ENCODE results near the gene ZNF577.
"Not testable (repeated sequence)": the region's sequence is repeated elsewhere in the genome, so short reads cannot be mapped to it uniquely, and the experiment has no call there.

The ZNF577 gene

DNA sequence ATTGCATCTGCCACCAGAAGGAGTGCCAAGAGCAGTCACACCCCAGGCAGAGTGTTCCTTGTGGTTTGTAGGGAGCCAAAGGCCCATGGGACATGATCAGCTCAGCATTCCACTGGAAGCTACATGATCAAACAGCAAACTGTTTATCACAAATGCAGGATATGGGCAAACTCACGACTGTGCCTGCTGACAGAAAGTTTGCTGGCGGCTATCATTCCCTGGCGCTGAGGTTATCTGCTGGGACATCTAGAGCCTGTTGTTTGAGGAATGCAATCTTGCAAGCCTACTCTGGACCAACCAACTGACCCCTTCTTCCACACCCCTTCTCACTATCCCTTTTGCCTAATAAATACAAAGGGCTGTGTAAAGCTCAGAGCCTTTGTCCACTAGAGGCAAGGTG is 31.9 kb upstream of the ZNF577 start:
- no peak overlapping the region for H3K4me3 ChIP-seq (ENCODE audit: control insufficient read depth, low read depth, low read length)
- DNase-seq (ENCODE audit: low read depth) = no peak
- TF ChIP-seq, protein P1, sequence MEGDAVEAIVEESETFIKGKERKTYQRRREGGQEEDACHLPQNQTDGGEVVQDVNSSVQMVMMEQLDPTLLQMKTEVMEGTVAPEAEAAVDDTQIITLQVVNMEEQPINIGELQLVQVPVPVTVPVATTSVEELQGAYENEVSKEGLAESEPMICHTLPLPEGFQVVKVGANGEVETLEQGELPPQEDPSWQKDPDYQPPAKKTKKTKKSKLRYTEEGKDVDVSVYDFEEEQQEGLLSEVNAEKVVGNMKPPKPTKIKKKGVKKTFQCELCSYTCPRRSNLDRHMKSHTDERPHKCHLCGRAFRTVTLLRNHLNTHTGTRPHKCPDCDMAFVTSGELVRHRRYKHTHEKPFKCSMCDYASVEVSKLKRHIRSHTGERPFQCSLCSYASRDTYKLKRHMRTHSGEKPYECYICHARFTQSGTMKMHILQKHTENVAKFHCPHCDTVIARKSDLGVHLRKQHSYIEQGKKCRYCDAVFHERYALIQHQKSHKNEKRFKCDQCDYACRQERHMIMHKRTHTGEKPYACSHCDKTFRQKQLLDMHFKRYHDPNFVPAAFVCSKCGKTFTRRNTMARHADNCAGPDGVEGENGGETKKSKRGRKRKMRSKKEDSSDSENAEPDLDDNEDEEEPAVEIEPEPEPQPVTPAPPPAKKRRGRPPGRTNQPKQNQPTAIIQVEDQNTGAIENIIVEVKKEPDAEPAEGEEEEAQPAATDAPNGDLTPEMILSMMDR (IDR thresholded peaks at IDR 0.05; ENCODE audit: control insufficient read depth, insufficient read depth, low read depth, low read length, missing control alignments) = no peak

DNA sequence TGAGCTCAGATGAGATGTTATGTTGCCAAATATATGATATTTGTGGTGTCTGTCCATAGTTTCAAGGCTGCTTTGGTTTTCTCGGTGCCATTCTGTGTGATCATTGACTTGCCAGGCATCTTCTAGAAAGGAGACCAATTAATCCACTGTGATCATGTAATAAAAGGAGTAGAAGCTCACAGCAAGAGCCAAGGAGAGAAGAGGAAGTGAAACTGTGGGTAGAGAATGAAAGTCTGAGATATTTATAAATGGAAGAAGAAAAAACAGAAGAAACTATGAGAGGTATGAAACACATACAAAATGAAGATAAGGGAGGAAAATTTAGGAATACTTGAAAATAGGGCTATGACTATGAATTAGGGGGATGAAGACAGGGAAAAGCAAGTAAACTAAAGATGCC is 28.4 kb upstream of the ZNF577 start:
- DNase-seq (ENCODE audit: low read depth) = no peak
- TF ChIP-seq, protein P1 (IDR thresholded peaks at IDR 0.05; ENCODE audit: control insufficient read depth, insufficient read depth, low read depth, low read length, missing control alignments) = no peak
- H3K4me3 ChIP-seq (ENCODE audit: control insufficient read depth, low read depth, low read length) = no peak overlapping the region

DNA sequence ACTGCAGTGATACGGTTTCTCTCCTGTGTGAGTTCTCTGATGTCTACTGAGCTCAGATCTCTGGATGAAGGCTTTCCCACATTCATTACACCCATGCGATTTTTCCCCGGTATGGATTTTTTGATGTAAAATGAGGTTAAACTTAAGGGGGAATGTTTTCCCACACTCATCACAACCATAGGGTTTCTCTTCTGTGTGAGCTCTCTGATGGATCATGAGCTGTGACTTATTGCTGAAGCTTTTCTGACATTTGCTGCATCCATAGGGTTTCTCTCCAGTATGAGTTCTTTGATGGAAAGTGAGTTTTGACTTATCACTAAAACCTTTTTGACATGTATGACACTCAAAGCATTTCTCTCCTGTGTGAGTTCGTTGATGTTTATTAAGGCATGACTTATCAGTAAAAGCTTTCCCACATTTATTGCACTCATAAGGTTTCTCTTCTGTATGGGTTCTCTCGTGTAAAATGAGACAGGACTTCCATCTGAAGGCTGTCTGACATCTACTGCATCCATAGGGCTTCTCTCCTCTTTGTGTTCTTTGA is 27.6 kb upstream of the ZNF577 start:
- no peak for DNase-seq (ENCODE audit: low read depth)
- H3K4me3 ChIP-seq (ENCODE audit: control insufficient read depth, low read depth, low read length) = no peak overlapping the region
- TF ChIP-seq, protein P1 (IDR thresholded peaks at IDR 0.05; ENCODE audit: control insufficient read depth, insufficient read depth, low read depth, low read length, missing control alignments) = no peak

DNA sequence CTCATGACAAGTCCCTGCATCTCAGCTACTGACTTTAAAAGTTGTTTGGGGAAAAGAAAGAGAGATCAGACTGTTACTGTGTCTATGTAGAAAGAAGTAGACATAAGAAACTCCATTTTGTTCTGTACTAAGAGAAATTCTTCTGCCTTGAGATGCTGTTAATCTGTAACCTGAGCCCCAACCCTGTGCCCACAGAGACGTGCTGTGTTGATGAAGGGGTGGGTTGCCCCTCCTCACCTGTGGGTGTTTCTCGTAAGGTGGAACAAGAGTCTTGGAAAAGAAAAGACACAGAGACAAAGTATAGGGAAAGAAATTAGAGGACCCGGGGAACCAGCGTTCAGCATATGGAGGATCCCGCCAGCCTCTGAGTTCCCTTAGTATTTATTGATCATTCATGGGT is 20.2 kb upstream of the ZNF577 start:
- DNase-seq (ENCODE audit: low read depth); H3K4me3 ChIP-seq (ENCODE audit: control insufficient read depth, low read depth, low read length): not testable (repeated sequence)

DNA sequence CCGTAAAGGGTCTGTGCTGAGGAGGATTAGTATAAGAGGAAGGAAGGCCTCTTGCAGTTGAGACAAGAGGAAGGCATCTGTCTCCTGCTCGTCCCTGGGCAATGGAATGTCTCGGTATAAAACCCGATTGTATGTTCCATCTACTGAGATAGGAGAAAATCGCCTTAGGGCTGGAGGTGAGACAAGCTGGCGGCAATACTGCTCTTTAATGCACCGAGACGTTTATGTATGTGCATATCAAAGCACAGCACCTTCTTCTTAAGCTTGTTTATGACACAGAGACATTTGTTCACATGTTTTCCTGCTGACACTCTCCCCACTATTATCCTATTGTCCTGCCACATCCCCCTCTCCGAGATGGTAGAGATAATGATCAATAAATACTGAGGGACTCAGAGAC is 18.4 kb upstream of the ZNF577 start:
- not testable (repeated sequence) for DNase-seq (ENCODE audit: low read depth); H3K4me3 ChIP-seq (ENCODE audit: control insufficient read depth, low read depth, low read length)

DNA sequence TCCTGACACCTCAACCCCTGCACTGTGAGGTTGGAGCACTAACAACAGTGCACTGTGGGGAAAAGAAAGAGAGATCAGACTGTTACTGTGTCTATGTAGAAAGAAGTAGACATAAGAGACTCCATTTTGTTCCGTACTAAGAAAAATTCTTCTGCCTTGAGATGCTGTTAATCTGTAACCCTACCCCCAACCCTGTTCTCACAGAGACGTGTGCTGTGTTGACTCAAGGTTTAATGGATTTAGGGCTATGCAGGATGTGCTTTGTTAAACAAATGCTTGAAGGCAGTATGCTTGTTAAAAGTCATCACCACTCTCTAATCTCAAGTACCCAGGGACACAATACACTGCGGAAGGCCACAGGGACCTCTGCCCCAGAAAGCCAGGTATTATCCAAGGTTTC is 17.9 kb upstream of the ZNF577 start:
- H3K4me3 ChIP-seq (ENCODE audit: control insufficient read depth, low read depth, low read length); DNase-seq (ENCODE audit: low read depth): not testable (repeated sequence)

DNA sequence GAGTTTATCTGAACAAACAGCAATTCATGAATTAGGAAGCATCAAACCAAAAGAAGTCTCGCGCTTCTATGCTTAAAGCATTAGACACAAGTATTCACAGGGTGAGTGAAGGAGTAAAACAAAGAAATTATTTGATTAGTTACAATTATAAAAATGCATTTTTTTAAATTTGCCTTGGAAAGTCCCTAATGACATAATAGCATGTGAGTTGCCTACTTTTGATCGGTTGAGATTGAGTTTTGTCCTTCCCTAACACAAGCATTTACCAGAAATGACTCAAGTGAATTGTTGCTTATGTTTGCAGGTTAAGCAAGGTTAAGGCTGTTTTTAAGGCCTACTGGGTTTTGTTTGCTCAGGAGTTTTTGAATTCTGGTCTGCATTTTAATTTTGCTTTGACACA is 17.5 kb upstream of the ZNF577 start:
- no peak for DNase-seq (ENCODE audit: low read depth)
- TF ChIP-seq, protein P1 (IDR thresholded peaks at IDR 0.05; ENCODE audit: control insufficient read depth, insufficient read depth, low read depth, low read length, missing control alignments) = no peak
- H3K4me3 ChIP-seq (ENCODE audit: control insufficient read depth, low read depth, low read length) = no peak overlapping the region

DNA sequence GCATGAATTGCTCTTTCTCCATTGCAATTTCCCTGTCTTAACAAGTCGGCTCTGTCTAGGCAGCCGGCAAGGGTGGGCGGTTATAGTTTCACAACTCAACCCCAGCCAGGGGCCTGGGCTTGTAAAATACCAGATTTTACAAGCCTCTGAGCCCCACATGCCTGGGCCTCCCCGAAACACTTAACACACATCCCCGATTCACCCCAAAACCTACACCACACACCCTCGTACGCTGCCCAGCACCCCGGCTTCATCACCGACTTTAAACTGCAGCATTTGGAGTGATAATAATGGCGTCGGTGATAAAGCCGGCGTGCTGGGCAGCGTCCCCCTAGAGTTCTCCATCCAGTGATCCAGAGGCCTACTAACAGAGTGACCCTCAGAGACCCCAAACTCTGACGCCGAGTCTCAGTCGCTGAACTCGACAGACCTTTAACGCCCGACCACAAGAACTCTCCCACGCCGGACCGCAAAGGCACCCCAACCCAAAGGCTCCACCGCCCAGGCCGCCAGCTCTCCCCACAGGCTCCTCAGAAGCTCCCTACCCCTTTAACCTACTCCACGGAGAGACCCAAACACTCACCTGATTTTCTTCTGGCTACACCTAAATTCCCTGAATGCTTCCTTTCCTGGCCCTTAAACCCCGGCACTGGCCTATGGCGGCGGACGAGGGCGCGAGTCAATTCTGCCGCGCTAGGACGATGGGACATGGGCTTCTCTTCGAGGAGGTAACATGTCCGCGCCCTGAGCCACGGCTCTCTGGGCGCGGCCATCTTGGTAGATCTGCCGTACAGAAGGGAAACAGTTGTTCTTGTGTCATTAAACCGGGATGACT is 16.8 kb upstream of the ZNF577 start, which contains the start of gene ZNF649:
Gene ZNF649, minus strand, starts transcription at position 687 of the 835 bp plus-strand sequence. CDS start 4,910 bp downstream, outside the sequence.
- DNase-seq (ENCODE audit: low read depth) = peak; percentile 43
- TF ChIP-seq, protein P1 (IDR thresholded peaks at IDR 0.05; ENCODE audit: control insufficient read depth, insufficient read depth, low read depth, low read length, missing control alignments) = no peak
- H3K4me3 ChIP-seq (ENCODE audit: control insufficient read depth, low read depth, low read length) = peak within 1 kb of the TSS; percentile 88

Data from AG09309 (cell line).